ENCODE results near the gene CCL8. TPM values are rescaled to one million over a fixed set of nuclear protein-coding genes. Genes with fewer than 3 reads are reported as not detected.

The CCL8 gene
- polyA plus RNA-seq (2014; cell fraction: cytosol; rRNA removed), result not detected in 2 replicates
- polyA plus RNA-seq (2014; cell fraction: nucleus; rRNA removed), result not detected in 2 replicates

DNA sequence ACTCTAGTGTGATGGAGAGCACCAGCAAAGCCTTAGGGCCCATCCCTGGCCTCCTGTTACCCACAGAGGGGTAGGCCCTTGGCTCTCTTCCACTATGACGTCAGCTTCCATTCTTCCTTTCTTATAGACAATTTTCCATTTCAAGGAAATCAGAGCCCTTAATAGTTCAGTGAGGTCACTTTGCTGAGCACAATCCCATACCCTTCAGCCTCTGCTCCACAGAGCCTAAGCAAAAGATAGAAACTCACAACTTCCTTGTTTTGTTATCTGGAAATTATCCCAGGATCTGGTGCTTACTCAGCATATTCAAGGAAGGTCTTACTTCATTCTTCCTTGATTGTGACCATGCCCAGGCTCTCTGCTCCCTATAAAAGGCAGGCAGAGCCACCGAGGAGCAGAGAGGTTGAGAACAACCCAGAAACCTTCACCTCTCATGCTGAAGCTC, at the start of gene CCL8:
Gene CCL8 (plus strand): TSS at position 397 of the 445 bp plus-strand sequence. CDS start 67 bp downstream, outside the sequence.
- DNase-seq (ENCODE audit: low spot score), result no peak

DNA sequence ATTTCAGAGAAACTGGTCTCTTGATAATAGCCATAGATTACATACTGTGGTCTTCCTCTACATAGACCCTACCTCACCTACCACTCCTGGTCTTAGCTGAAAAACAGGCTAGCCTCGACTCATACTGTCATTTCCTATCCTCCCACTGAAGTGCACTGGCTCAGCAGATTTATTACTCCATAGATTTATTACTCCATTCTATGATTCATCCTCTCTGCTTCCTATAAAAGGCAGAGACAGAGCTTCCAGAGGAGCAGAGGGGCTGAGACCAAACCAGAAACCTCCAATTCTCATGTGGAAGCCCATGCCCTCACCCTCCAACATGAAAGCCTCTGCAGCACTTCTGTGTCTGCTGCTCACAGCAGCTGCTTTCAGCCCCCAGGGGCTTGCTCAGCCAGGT, 49.3 kb upstream of the CCL8 start, which contains the start of gene CCL7:
Gene CCL7 (plus strand): TSS at position 253 of the 400 bp plus-strand sequence. CDS start 70 bp downstream, at position 323.
- DNase-seq (ENCODE audit: low spot score), result no peak

DNA sequence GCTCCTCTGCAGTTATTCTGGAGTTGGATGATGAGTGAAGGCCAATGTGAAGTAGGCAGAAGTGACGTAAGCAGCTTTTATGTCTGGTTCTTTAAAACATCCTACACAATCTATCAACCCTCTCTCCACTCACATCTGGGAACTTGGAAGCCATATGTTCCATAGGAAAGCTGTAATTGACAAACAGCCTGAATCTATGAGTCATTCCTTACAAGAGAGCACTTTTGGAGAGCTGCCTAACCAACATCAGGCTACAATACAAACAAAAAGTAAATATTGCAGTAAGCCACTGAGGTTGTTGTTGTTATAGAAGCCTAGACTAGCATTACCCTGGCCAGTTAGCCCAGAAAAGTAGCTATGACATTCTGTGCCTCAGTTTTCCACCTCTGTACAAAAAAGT, 43.4 kb upstream of the CCL8 start:
- no peak for DNase-seq (ENCODE audit: low spot score)

DNA sequence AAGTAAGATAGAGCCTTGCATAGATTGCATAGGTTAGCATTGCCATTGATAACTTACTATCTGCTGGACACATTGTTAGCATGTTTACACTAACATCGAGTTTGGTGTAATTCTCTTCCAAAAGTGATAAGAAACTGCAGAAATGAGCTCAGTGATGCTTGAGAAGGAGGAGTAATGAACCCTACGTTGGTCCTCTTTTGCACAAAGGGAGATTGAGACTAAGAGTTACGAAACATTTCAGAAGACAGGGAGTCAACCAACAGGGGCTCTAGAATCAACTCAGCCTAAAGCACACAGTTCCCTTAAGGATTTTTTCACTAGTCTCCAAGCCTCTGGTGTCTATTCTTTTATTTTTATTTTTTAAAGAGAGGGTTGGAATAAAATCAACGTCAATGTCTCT, 42.4 kb upstream of the CCL8 start:
- no peak for DNase-seq (ENCODE audit: low spot score)

DNA sequence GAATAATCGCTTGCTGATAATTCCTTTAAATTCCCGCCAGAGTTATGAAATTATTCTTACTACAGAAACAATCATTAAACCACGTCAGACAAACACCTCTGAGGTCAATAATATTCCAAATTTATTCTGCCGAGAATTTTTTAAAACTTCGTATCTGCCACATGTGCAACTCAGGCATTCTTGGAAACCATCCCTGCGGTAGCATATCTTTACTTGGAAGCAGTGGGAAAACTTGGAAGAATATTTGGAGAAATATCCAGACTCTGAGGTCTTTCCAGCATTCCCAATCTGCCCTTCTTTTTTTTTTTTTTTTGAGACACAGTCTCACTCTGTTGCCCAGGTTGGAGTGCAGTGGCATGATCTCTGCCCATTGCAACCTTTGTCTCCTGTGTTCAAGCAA, 35.7 kb upstream of the CCL8 start:
- DNase-seq (ENCODE audit: low spot score), result no peak

DNA sequence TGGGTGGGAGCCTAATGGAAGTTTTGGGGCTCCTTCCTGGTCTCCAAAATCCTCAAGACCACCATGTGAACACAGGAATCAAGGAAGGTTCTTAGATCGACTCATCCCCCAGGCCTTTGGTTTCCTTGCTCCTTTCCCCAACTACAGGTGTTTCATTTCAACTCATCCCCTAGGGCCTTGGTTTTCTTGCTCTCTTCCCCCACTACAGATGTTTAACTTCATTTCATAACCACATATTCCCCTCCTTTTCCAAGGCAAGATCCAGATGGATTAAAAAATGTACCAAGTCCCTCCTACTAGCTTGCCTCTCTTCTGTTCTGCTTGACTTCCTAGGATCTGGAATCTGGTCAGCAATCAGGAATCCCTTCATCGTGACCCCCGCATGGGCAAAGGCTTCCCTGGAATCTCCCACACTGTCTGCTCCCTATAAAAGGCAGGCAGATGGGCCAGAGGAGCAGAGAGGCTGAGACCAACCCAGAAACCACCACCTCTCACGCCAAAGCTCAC, 33.9 kb upstream of the CCL8 start, which contains the start of gene CCL11:
Gene CCL11 (plus strand): TSS at position 457 of the 507 bp plus-strand sequence. CDS start 67 bp downstream, outside the sequence.
- DNase-seq (ENCODE audit: low spot score), result no peak

DNA sequence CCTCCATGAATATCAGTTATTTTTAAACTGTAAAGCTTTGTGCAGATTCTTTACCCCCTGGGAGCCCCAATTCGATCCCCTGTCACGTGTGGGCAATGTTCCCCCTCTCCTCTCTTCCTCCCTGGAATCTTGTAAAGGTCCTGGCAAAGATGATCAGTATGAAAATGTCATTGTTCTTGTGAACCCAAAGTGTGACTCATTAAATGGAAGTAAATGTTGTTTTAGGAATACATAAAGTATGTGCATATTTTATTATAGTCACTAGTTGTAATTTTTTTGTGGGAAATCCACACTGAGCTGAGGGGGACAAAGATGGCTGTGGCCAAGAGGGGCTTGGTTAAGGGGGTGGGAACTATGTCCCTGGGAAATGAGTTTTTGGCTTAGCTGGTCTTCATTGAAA, 31.4 kb upstream of the CCL8 start:
- no peak for DNase-seq (ENCODE audit: low spot score)

DNA sequence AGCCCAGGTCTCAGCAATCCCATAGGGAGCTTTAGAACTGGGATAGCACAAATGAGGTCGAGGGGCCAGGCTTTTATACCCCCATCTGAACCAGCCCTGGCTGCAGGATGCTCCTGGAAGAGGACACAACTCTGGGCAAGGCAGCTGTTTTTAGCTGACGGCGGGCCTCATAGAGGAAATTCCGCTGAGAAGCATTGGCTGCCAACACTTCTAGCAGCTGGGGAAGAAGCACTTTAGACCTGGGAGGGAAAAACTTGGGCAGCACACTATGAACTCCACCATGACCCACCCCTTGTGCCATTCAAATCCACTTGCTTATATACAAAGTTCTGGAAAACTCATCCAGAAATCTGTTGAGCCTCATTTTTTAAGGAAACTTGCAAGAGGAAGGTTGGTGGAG, 28.6 kb upstream of the CCL8 start:
- no peak for DNase-seq (ENCODE audit: low spot score)

DNA sequence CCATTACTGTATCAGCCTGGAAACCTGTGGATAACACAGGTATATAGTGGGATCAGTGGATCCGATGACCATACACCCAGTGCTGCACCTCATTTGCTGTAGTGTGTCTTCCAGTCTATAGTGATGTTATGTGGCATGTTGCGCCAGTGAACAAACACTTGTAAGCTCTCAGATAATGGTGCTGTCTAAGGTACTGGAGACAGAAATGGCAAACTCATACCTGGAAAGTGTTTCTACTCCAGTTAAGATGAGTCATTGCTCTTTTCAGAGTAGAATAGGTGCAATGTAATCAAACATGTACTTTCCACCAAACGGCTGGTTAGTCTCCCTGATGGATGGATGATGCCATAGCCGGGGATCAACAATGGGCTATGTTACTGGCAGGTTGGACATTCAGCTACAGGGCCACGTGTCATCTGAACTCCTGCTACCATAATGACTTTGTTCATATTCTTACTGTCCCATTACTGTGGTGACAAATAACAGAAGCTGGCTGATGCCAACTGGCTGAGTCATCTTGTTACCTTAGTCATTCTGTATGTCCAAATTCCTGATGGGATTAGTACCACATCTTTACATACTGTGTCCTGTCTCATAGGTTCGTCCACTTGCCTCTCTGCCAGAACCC, 27.4 kb upstream of the CCL8 start:
- no peak for DNase-seq (ENCODE audit: low spot score)

DNA sequence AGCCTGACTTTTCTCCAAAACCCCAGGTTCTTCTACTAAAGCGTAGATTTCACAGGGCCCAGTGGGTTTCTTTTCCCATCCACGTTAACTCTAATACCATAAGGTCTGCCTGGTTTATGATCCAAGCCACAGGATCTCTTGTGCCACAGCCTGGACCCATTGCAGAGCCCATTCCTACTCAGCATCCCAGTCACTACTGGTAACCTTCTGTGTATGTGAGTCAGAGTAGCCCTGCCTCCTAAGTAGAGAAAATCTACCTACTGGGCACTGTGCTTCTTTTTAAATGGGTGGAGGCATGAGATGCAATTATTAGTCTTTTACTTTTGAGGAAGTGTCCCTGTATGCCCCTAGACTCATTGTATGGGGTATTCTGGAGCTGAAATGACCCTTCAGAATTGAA, 20.2 kb upstream of the CCL8 start:
- DNase-seq (ENCODE audit: low spot score), result no peak

DNA sequence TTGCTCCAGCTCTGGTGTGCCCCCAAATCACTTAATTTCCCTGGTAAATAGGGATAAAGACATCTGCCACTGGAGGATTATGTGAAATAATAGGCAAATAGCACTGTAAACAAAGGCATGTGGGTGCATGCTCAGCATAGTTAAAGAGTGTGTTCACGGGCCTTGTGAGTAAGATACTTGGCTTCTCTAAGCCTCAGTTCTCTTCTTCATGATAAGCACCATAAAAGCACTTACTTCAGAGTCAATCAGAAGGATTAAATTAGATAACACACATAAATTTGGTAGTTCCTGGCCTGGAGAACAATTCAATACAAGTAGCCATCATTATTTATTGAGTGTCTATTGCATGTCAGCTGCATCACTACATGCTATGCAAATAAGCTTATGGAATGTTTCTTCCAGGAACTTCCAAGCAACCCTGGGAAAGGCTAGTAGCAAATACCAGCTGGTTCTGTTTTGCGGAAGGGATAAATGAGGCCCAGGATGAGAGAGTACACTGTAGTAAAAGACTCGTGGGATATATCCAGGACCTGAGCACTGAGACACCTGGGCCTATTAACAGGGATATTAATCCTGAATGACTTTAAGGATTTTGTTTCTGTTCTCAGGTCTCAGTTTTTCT, 19.2 kb upstream of the CCL8 start:
- DNase-seq (ENCODE audit: low spot score), result no peak

DNA sequence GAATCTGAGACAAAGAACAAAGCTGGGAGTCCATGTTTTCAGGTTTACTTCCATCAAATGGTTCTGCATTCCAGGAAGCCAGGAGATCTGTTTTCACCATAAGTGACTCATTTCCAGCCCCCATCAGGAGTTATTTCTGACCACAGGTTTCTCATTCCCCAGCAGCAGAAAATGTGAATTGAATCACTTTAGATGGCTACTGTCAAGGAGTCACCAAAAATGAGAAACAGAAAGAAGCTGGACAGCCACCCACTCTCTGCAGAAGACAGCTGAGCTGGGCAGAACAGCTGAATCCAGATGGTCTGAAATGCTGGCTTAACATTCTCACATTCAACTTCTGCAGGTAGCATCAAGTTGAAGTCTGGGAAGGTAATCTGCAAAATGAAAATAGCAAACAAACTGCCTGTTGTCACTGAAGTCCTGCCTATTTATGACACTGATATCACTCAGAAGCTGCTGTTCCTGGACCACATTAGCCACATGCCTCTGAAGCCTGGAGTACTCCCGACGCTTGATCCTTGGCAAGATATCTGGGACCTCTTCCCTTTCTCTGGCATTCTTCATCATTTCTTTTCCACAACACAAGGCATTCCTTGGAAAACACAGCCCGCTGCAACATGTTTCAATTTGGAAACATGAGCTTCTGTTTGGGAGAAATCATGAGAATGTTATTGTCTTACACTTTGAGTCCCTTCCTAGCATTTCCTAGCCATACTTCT, 18.4 kb upstream of the CCL8 start:
- DNase-seq (ENCODE audit: low spot score), result no peak

DNA sequence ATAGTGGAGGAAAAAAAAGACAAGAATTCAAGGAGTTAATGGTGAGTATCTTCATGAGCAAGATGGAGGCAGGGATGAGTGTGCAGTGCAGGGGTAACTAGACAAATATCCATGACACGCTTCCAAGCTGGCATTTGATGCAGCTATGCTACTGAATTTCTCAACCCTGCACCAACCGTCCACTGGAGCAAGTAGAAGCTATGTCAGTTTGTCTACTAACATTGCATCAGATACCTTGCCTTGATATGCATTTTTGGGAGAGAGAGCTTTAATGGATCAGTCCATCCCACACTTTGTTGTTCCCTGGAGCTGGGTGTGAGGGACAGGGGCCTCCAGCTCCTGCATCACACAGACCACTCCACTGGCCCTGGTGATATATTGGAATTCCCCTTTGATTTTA, 17.2 kb upstream of the CCL8 start:
- no peak for DNase-seq (ENCODE audit: low spot score)

DNA sequence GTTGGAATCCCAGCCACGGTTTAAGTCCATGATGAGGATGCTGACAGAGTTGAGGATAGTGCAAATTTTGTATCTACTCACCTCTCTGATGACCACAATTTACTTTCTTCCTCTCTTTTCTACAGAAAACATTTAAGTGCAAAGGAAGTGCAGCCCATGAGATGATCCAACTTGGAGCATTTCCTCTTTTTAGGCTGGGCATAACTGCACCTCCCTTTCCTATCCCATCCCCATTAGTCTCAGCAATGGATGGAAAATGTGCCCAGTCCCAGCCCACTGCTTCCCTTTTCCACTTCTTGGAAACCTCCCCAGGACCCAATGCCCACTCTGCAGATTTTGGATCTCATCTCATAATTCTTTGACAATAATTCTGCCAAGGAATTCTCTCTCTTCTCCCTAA, 16.6 kb upstream of the CCL8 start:
- no peak for DNase-seq (ENCODE audit: low spot score)

DNA sequence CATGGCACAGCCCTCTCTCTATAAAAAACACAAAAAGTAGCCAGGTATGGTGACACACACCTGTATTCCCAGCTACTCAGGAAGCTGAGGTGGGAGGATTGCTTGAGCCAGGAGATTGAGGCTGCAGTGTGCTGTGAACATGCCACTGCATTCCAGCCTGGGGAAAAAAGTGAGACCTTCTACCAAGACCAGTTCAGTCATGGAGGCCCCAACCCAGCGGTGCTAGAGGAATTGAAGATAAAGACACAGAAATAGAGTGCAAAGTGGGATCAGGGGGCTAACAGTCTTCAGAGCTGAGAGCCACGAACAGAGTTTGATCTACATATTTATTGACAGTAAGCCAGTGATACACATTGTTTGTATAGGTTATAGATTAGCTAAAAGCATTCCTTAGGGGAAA, 15.6 kb upstream of the CCL8 start:
- DNase-seq (ENCODE audit: low spot score), result no peak

DNA sequence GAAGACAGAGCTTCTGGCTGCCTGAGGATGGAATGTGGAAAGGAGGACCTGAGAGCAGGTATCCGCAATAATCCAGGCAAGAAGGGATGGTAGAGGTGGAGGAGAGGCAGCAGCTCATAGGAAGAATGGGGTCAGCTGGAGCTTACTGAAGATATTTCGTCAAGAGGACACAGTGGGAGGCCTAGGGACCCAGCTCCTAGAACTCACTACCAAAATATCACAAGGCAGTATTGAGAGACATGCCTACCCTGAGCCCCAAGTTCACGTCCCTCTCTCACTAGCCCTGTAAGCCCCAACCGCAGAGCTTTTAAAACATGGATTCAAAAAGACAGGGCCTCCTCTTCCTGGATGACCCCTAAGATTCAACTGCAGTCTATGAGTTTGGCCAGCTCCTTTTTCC, 14.2 kb upstream of the CCL8 start:
- DNase-seq (ENCODE audit: low spot score), result no peak

DNA sequence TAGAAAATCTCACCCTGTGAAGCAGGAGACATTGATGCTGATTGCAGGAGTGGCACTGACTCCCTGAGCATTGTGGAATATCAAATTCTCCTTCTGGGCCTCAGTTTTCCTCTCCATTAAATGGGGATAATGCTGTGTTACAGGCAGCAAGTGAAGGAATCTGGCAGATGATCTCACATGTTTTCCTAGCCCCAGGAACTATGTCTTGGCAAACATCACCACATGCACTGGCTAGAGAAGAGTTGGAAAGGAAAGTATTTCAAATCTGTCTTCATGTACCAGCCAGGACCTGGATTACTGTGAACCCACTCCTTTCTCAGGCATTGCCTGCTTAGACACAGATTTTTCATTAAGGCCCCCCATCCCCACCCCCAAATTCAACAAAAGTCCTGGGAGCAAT, 13.6 kb upstream of the CCL8 start:
- no peak for DNase-seq (ENCODE audit: low spot score)

DNA sequence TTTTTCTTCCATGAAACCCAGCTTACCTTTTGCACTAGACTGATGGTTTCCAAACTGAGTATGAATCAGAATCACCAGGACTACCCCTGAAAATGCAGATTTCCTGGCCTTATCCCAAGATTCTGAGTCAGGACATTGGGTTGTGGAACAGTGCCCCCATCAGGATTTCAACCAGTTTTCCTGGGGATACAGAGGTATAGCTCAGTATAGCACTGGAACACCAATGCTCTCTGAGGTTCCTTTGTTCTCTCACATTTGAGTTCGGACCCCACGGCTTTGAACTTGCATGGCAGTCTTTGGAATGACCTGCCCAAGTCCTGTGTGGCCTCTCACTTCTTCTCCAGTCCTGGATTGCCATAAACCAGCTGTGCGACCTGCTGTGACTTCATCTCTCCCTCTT, 12.8 kb upstream of the CCL8 start:
- DNase-seq (ENCODE audit: low spot score), result no peak

DNA sequence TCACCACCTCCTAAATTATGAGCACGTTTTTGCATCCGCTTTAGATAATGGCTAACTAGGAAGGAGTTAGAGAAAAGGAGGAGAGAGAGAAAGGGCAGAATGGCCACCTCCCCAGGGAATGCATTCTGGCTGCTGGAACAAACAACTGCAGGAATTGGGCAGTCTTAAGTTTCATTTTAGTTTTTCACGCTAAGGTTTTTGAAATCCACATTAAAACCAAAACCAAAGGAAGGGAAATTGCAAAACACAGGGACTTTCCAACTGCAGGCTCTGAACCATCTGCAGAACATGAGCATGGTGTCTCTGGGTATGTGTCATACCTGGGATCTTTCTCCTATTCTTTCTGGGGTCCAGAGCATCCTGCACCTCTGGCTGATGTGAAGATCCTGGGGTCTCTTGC, 12.1 kb upstream of the CCL8 start:
- DNase-seq (ENCODE audit: low spot score), result no peak

DNA sequence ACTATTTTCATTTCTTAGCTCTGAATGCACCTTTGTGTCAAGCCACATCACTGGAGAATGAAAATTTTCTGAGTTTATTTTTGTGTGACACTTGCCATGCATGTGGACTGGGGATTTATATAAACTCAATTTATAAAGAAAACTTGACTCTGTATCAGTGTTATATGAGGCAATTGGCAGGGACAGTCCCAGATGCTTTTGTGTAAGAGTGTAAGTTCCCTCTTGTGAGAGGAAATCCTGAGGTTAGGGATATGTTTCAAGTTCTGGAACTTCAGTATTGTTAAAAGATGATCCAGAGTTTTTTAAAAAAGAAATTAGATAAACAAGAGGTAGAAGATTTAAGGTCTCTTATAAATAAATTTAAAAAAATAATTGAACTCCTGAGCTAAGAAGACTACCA, 10.9 kb upstream of the CCL8 start:
- no peak for DNase-seq (ENCODE audit: low spot score)

DNA sequence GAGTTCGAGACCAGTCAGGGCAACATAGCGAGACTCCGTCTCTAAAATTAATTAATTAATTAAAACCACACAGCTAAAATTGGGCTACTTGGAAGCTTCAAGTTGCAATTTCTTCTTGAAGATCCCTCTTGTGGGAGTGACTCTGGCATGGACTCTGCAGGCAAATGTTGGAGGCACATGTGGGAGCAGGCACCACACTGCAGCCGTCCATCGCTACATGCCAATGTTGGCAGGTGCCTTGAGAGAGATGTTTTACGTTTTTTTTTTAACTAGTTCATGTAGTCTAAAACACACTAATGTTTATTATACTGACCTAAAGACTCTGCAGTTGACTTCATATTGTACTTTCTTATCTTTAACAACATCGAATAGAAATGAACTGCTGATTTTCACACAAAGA, 7.9 kb upstream of the CCL8 start:
- no peak for DNase-seq (ENCODE audit: low spot score)

DNA sequence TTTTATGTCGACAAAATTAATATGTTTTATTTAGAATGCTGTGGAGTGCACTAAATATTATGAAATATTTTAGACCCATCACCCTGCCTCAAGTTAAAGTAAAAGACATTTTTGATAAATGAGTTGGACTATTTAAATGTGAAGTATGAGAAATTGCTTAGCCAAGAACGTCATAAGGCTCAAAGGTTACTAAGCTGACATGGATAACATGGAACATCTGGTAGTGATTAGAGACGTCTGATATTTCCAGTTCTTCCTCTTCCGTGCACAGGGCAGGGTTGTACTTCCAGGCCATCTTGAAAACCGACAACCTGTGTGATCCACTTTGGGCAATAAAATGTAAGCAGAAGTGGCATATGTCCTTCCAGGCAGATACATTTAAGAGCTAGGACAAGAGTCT, 7.2 kb upstream of the CCL8 start:
- DNase-seq (ENCODE audit: low spot score), result no peak

Data from SK-N-DZ (cell line).